GM21367 (cell line): ENCODE data around the gene SUPT4H1.

Source experiments
- ATAC-seq: cut with Tn5 transposase; IDR thresholded peaks from one replicate; pipeline ENCODE4 v1.9.1; 2021; ENCODE audit not compliant: unreplicated experiment

The SUPT4H1 gene

DNA sequence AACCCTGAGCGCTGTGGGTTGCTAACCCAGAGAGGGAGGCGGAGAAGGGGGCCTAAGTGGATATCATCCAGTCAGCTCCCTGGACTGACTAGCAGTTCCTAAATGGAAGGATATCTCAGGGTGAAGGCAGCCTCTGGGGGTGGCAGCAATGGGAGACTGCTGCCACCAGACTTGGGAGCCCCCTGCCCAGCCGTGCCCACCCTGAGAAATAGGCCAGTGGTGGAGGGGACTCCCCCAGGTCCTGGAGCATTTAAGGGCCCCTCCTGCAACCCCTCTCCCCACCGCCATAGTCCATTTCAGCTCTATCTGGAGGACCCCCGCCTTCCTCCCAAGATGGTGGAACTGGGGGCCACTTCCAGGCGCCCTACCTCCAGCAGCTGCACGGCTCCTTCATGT is 31.8 kb downstream of the SUPT4H1 start:
- no peak for ATAC-seq

DNA sequence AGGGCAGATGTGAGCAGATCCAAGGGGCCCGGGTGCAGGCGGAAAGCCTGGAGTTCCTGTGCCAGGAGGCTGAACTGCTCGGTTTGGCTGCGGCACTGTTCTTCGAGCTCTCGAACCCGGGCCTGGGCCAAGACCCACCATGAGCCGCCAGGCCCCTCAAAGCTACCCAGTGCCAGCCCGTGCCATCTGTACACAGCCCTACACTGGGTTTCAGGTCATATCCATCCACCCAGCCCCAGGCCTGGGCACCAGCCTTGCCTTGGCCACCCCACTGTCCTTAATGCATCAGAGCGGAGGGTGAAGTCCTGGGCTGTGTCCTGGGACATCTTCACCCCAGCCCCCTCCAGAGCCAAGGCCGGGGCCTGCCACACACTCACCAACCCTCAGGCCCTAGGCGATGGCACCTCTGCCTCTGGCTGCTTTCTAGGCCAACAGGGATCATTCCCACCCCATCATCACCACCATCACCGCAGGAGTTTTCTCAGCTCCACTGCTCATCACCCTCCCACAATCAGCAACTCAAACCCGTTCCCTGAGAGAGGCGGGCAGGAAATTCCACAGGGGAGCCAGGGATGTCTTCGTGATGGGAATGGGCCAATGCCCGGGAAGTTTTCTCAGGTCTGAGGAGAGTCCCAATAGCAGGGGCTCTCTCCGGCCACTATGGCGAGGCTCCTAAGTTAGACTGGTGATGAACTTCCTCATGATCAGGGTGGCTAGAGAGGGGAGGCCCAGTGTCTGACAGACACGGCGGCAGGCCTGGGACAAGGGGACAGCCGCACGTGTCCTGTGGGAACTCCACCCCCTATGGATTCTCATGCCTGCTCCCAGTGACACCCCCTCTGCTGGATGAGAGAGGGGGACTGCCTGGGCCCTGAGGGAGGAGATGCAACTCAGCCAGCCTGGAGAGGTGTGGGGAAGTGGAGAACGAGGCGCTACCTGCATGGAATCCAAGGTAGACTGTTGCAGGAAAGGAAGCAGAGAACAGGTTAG is 32.5 kb downstream of the SUPT4H1 start:
- ATAC-seq: no peak

DNA sequence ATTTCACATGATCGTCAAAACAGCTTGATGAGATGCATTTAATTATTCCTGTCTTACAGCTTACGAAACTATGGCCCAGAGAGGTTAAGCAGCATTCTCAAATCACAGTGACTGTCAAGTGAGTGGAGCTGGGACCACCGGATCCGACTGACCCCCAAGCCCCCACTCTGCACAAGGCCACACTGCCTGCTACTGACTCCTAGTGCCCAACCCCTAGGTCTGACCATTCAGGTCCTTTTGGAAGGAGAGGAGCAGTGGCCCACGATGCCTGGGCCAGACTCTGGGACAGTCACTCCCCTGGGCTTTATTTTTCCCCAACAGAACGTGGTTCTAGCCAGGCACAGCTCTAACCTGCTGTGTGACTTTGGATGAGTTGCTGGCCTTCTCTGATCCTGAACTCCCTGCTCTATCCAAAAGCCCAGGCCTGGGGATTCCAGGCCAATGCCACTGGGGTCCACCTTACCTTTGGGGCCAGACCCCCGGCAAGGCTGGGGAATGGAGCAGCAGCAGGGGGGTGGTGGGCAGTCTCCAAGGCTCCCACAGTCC is 33.3 kb downstream of the SUPT4H1 start:
- no peak for ATAC-seq

DNA sequence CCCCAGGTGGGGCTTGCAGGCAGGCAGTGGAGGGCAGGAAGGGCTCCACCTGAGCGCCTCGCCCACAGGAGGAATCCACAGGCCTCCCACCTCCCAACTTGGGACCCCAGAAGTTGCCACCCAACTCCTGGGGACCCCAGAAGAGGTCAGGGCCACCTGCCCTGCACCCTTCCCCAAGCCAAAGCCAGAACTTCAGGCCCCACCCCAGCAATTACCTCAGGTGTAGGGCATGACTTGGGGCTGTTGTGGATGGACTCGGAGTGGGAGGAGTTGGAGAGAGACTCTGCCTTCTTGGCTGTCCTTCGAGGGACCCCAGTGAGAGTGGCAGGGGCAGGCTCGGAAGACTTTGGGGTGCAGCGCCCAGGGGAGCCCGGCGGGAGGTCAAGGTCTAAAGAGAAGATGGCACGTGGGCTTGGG is 33.9 kb downstream of the SUPT4H1 start:
- ATAC-seq: no peak

DNA sequence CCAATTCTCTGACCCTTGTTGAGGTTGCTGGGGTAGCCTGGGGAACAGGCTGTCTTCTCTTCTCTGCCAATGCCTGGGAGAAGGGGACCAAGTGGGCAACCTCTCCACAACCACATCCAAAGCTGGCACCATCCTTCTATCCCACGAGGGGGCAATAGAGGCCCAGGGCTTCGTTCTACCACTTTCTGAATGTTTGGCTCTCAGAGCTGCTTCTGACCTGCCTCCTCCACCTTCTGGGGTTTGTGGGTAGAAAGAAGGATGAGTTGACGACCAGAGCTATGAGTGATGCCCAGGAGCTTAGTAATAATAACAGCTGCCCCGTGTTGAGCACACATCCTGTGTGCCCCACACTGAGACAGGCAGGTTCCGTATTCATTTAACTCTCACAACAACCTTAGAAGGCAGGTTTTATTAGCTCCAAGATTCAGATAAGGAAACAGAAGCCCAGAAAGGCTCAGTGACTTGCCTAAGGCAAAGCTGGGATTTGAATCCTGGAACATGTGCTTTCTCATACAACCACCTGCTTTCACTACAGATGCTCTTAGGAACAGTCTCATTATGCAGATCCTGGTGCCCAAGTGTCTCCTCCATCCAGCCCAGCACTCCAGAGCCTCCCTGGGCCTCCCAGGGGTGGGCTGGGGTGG is 34.5 kb downstream of the SUPT4H1 start:
- ATAC-seq: peak; percentile 56

DNA sequence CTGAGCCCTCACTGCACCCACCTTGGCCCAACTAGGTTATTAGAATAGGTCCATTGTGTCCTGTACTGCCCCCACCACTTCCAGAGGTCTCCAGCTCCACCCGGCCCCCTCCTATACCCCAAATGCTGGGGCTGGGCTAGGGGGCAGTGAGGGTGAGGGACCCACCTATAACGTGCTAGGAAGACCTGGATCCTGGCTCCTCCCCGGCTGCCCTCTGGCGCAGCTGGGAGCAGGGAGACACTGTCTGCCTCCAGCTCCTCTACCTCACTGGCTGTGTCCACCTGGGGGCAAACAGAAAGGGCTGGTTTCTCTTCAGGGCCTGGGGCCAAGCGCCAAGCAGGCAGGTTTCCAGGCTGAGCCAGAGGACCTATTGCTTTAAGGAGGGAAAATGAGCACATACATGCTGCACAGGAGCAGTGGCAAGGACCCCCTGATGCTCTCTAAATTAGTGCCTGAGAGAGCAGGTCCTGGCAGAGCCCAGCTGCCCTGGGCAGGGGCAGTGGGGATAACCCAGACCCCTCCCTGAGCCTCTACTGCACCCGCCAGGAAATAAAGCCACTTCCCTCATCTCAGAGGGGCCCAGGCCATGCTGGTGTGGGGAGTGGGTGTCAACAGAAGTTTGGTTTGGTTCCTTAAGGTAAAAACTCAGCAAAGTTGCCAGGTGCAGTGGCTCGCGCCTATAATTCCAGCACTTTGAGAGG is 35.6 kb downstream of the SUPT4H1 start:
- ATAC-seq: no peak

DNA sequence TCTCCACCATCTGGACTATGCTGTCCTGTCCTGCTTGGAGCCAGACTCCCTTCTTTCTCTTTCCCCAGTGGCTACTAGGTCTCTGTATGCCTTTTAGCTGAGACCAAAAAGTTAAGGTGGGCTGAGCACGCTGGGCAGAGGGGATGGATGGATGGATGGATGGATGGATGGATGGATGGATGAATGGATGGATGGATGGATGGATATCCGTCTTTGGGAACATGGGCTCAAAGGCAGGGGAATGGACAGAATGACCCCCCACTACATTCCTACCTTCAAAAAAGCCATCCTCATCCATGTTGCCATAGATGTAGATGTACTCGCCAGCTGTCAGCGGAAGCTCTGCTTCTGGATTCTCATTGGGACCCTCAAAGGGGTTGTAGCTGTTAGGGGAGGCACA is 36.3 kb downstream of the SUPT4H1 start:
- ATAC-seq: no peak

DNA sequence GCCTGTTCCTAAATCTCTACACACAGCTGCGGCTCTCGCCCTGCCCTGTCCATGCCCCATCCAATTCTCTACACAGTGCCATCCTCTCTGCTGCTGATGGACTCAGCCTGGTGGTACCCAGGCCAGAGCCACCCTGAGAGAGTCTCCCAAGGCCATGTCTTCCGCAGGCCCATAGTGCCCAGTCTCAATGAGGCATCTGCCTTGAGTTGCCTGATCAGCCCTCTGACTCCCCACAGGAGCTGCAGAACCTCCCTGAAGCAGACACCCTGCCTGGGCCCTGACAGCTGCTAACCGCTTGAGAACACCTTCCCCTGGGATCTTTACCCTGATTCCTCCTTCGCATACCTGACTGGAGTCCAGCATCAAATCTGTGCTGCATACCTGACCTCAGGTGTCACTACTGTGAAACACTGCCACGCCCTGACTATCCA is 36.7 kb downstream of the SUPT4H1 start:
- ATAC-seq: no peak

DNA sequence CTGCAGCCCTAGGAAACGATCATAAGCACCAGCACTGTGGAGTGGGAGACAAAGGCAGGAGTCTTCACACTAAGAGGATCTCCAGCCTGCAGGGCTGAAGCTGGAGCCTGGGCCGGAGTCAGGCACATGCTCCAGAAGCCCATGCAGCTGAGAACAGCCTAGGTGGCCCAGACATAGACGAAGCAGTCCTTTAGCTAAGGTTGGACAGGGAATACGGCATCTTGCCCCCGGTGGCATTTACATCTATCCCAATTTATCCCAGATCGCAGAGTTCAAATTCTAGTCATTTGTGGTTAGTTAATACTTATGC is 37.3 kb downstream of the SUPT4H1 start:
- ATAC-seq: no peak

DNA sequence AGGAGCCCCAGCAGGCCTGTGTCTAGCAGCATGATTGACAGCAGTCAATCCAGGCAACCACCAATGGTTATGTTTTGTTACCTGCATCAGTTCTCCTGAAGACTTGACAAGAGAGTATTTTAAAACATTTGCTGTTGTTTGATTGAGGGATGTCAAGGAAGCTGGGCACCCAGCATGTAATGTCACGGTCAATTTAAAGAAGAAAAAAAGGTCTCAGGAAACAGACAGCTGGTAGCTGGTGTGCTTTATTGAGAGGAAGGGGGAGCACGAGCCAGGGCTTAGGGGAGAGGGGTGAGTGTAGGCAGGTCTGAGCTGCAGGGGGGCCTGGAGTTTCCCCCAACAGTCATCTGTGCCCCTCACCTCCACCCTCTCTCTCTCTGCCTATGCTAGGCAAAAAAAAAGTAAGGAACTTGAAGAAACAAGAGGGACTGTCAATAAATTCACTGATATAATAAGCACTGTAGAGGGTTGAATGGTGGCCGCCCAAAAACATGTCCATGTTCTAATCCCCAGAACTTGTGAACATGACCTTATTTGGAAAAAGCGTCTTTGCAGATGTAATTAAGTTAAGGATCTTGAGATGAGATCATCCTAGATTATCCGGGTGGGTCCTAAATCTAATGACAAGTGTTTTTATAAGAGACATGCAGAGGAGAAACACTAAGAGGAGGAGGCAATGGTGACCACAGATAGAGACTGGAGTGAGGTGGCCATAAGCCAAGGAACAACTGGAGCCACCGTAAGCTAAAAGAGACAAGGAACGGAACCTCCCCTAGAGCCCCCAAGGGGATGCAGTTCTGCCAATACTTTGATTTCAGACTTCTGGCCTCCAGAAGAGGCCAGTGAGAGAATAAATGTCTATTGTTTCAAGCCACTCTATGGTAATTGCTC is 37.9 kb downstream of the SUPT4H1 start:
- no peak for ATAC-seq

DNA sequence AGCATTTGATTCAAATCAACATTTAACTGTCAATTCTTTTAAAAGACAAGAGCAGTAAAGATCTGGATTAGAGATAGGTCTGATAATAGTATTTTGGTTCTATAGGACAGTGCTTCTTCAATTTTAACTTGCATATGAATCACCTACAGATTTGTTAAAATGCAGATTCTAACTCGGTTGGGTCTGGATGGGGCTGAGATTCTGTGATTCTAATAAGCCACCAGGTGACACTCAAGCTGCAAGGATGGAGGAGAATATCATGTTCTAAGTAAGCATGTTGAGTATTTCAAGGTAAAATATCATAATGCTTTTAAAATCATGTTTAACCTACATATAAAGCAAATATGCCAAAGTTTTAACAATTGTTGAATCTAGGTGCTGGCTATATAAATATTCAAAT is 39.2 kb downstream of the SUPT4H1 start:
- no peak for ATAC-seq

DNA sequence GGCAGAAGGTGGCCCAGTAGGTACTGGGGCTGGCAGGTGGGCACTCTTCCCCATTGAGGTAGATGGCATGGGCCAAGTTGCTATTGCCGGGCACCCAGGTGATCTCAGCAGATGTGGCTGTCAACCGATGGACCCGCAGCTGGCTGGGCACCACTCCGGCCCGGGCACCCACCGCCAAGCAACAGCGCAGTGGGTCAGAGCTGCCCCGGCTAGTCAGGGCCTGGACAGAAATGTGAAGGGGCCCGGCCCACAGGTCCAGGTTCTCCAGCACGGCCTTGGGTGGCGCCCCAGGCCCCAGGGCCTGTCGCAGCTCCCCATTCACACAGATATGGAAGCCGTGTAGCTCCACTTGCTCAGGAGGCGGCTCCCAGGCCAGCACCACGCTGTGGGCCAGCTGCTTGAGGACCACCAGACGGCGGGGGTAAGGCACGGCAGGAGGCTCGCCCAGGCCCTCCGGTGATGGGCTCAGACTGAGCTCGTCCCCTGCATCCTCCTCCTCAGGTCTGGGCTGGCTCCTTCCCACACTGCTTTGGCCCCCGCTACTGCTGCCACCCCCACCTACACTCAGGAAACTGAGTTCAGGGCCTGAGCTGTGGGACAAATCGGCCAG is 39.9 kb downstream of the SUPT4H1 start:
- ATAC-seq: no peak

DNA sequence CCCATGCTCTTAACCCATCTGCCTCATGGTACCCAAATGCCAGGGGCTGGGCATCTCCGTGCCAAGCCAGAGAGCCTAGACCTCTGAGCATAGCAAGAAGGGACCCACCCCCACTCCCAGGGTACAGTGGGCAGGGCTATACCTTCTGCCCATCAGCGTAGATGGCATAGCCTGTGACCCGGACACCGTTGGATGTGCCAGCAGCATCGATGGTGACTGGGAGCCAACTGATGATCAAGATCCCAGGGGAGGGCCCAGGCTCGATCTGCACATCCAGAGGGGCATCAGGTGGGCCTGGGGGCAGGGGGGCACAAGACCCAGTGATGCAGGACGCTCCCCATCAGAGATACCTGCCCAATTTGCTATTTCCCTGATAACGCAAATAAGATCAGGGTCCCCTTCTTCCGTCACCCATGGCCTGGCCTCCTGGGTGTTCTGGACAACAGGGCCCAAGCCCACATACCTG is 40.5 kb downstream of the SUPT4H1 start:
- no peak for ATAC-seq

DNA sequence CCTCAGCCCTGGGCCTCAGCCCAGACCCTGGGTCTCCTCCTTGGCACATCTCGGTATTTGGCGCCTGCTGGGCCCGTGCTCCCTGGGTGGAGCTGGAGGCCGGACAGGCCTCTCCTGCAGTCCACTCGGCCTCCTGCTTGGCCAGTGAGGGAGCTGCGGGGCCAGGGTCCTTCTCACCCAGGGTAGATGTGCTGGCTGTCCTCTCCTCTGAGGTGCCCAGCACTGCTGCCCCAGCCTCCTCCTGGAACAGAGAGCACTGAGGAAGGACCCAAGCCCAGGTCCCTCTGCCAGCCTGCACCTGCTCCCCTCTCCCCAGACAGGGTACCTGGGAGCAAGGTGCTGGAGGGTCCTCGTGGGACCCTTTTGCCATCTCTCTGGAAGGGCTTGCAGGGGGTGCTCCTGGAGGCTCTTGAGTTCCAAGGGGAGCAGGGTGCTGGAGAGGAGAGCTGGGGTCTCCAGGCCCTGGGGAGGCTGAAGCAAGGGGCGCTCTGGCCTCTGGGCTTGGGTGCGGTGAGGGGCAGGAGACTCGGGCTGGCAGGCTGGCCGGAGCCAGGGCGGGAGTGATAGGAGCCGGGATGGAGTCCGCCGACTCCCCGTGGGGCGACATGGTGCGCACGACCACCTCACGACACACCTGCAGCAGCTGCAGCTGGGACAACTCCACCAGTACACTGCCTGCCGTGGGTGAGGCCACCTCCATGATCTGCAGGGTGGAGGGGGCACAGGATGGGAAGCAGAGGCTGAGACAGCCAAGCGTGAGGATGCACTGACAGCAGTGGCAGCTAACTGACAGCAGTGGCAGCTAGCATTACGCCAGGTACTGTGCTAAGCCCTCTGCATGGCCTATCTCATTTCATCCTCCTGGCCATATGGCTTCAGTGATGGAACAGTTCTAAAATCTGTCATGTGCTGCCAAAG is 41.2 kb downstream of the SUPT4H1 start:
- ATAC-seq: no peak

DNA sequence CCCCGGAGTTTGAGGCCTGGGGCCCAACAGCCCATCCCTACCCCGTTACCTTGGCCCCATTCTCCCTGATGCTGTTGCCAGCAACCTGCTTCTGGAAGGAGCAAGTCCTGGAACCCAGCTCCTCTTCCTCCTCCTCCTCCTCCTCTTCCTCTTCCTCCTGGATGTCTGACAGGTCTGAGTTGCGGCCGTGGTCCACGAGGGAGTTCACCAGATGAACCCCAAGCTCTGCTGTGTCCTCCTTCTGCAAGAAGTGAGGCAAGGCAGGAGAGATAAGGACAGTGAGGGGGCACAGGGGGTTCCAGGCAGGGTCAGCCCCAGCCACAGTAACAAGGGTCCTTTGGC is 42.1 kb downstream of the SUPT4H1 start:
- ATAC-seq: no peak

DNA sequence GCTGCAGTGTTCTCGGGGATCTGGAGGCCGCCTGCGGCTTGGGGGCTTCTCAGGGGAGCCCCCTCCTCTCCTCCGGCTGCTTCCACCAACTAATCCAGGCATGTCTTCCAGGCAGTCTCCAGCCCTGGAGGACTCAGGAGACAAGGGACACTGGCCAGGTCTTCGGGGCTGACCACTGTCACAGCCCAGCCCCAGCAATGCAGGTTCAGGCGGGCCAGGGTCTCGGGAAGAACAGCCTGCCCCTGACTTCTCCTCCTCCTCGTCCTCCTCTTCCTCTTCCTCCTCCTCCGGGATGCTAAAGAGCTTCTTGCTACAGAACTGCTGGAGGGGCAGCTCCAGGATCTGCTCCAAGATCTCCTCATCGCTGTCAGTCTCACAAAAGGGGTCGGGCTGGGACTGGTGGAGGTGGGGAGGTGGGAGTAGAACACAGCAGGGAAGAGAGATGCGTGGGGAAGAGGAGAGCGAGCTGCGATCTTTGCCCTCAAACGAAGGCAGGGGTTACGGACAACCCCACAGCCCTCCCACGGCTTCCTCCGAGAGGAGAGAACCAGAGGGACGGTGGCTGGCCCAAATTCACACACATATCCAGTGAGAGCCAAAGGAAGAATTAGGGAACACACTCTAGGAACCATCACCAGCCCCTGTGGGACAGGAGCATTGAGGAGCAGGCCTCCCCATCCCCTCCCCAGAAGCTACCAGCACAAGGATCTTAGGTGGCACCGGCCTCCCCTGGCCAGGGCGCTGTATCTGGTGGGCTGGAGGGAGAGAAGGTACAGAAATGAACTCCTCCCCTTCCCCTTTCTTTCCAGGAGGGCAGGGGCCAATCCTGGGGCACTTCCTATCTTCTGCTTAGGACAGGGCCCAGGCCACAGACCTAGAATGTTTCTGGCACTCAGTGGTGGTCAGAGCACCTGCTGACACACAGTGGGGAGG is 42.8 kb downstream of the SUPT4H1 start:
- no peak for ATAC-seq

DNA sequence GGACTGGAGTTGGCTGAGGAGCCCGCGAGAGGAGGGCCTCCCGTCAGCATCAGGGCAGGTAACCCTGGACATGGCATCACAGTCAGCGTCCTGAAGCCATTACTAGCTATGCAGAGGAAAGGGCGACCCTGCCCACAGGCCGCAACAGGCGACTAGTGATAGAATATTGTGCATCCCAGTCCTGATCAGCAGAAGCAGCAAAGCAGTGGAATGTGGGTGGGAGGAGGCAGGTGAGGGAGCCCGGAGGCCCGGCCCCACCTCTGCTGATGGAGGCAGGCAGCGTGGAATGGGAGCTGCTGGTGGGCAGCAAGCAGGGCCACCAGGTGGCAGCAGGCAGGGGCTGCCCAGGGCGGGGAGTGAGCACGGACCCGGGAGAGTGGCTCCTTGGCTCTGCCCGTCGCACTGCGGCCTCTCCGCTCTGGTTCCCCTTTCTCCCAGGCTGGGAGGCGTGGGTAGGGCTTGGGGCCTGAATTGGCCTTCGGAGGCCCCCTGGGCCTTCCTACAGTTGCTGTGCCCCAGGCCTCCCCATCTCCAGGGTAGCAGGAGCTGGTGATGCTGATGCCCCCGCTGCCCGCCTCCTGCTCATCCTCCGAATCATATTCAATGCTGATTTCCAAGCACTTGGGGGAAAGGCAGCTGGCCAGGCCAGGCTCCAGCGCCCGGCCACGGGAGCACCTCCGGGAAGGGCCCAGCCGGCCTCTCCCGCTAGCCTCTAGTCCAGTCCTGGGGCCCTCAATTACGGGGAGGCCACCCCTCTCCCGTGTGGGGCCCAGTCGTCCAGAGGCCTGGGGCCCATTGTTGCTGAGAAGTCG is 43.6 kb downstream of the SUPT4H1 start:
- no peak for ATAC-seq
